CD4-positive, alpha-beta T cell (primary cell): ENCODE data around the gene GSTCD. TPM values are rescaled to one million over a fixed set of nuclear protein-coding genes. Genes with fewer than 3 reads are reported as not detected.

Experiments
- ATAC-seq: fragments of 200-7000 bp; cut with Tn5 transposase; one replicate; pipeline ENCODE4 v1.10.0; 2022; ENCODE audit warnings: mild to moderate bottlenecking; ENCODE audit not compliant: poor library complexity
- CTCF ChIA-PET: fragments of 350-600 bp; sonication (Branson Sonifier 250); formaldehyde crosslinking; loops from one replicate; lab custom pipeline; 2021; ENCODE audit warnings: antibody characterized with exemption, inconsistent platforms; lab: Charles Lee
- POLR2A ChIA-PET: fragments of 350-600 bp; sonication (Branson Sonifier 250); formaldehyde crosslinking; loops from one replicate; lab custom pipeline; 2021; ENCODE audit warnings: antibody characterized with exemption, inconsistent platforms; lab: Charles Lee
- DNase-seq, 14 experiments: peaks; one replicate each; pipeline ENCODE4 v3.0.0-alpha.2; 2013 to 2020; ENCODE audit warnings: mixed read lengths in 2 of 14
- H3K27ac ChIP-seq, 2 donors: one replicate each; pipeline versions ENCODE4 v1.5.1 to v1.7.0; 2013; ENCODE audit warnings: low read length in 2 of 2, low read depth in 1 of 2, mild to moderate bottlenecking in 1 of 2
- H3K27me3 ChIP-seq, 2 experiments: 1 replicate in 1 of 2; 2 replicates in 1 of 2; pipeline versions ENCODE4 v1.6.1 to v1.7.0; 2013; ENCODE audit warnings: low read length in 2 of 2, control low read depth in 1 of 2, mild to moderate bottlenecking in 1 of 2, moderate library complexity in 1 of 2; ENCODE audit not compliant: insufficient read depth in 2 of 2, control insufficient read depth in 1 of 2
- H3K36me3 ChIP-seq: one replicate; pipeline ENCODE4 v1.6.1; 2013; ENCODE audit warnings: low read length, control low read depth; ENCODE audit not compliant: insufficient read depth
- H3K4me1 ChIP-seq: one replicate; pipeline ENCODE4 v1.6.1; 2013; ENCODE audit warnings: low read length, control low read depth; ENCODE audit not compliant: insufficient read depth
- H3K4me3 ChIP-seq: one replicate; pipeline ENCODE4 v1.5.1; 2013; ENCODE audit warnings: mild to moderate bottlenecking, low read length, moderate library complexity
- H3K9me3 ChIP-seq, 2 experiments: 1 replicate in 1 of 2; 2 replicates in 1 of 2; pipeline versions ENCODE4 v1.6.1 to v1.7.0; 2013; ENCODE audit warnings: low read length in 2 of 2, mild to moderate bottlenecking in 2 of 2, control low read depth in 1 of 2, moderate library complexity in 1 of 2; ENCODE audit not compliant: control insufficient read depth in 1 of 2, insufficient read depth in 1 of 2
- H3K27ac Mint-ChIP-seq: one replicate; pipeline ENCODE4 v1.8.0; 2020; ENCODE audit warnings: mixed read lengths
- H3K27me3 Mint-ChIP-seq: one replicate; pipeline ENCODE4 v1.8.0; 2021; ENCODE audit warnings: mixed read lengths
- H3K36me3 Mint-ChIP-seq: one replicate; pipeline ENCODE4 v1.8.0; 2021; ENCODE audit warnings: low read depth, mixed read lengths
- H3K4me1 Mint-ChIP-seq: one replicate; pipeline ENCODE4 v1.8.0; 2021; ENCODE audit warnings: low read depth, mixed read lengths
- H3K4me3 Mint-ChIP-seq: one replicate; pipeline ENCODE4 v1.8.0; 2020; ENCODE audit warnings: mild to moderate bottlenecking, mixed read lengths
- H3K9me3 Mint-ChIP-seq: one replicate; pipeline ENCODE4 v1.8.0; 2020; ENCODE audit warnings: mixed read lengths
- CTCF ChIP-seq: fragments of 200-600 bp; IDR thresholded peaks from one replicate; pipeline ENCODE4 v1.8.0; 2022; ENCODE audit warnings: antibody characterized with exemption, mild to moderate bottlenecking
- intact Hi-C, 2 experiments: fragments of 100-400 bp; cut with DNase I in 1 of 2; cut with micrococcal nuclease in 1 of 2; formaldehyde crosslinking; loops; one replicate each; pipeline versions ENCODE4 v1.15.1 to v1.9.0; 2023 to 2025; cut with DNase I, micrococcal nuclease
- total RNA-seq, 174 experiments: library from RNA in 2 of 174; stranded (reverse) in 2 of 174; gene quantifications; one replicate each; pipeline ENCODE4 v1.2.3 and lab custom pipeline; 2021 to 2026

The GSTCD gene
- total RNA-seq, 2 experiments from 2014 or later, result 5.2 to 5.3 TPM

DNA sequence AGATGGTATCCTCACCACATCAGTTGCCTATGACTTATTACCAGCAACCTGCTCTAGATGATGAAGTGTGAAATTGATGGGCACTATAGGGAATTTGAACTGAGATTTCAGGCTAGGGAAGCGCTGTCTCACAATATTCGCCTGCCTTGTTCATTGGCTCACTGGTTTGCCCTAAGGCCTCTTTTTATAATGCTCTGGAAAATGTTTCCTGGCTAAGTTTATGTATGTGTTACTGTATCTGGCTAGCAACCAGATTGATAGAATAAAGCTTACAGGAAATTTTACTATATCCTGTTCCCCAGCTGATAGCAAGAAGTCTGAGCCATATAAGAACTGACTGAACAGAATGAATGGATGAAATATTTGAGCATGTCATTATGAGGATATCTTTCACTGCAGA, 71.6 kb downstream of the GSTCD start:
- POLR2A ChIA-PET, result no interaction called here
- no peak for TF ChIP-seq CTCF

DNA sequence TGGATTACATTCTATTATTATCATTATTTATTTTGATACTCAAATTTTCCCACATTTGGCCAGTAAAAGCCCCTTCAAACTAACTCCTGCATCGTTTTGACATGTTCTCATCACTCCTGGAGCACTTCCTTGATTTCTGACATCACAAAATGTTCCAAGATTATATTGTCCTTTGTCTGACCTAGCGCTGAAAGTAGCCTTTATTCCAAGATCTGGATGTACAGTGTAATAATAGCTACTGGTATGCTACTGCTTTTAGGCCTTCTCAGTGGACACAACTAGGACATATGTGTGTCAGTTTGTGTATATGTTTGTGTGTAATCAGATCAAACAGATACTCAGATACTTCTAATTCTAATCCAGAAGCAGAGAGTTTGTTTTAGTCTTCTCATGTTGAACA, 76.2 kb downstream of the GSTCD start:
- H3K4me3 ChIP-seq, result no peak overlapping the region
- no peaks in the 10 kb centered on the region for H3K36me3 Mint-ChIP-seq
- no peaks in the 10 kb centered on the region for H3K9me3 Mint-ChIP-seq
- no peaks in the 10 kb centered on the region for H3K36me3 ChIP-seq
- H3K27me3 Mint-ChIP-seq, result no peaks in the 10 kb centered on the region
- intact Hi-C loops, result loop anchor here (1.0 kb wide), 1 partner anchor 12 kb away; no protein-coding TSS in a partner anchor
- no peaks in the 10 kb centered on the region for H3K9me3 ChIP-seq
- CTCF ChIA-PET, result no interaction called here
- no peaks in the 10 kb centered on the region for H3K4me1 Mint-ChIP-seq
- no peak overlapping the region for H3K4me3 Mint-ChIP-seq
- no peaks in the 10 kb centered on the region for H3K27me3 ChIP-seq
- POLR2A ChIA-PET, result no interaction called here
- no peak overlapping the region for H3K27ac ChIP-seq
- H3K27ac Mint-ChIP-seq, result no peak overlapping the region
- ATAC-seq (no peak), DNase-seq (no peak)
- no peak for TF ChIP-seq CTCF
- H3K4me1 ChIP-seq, result no peaks in the 10 kb centered on the region

More for the DNA sequence above, 71.6 kb downstream of the GSTCD start:
- no peak overlapping the region for H3K4me3 Mint-ChIP-seq
- CTCF ChIA-PET, result no interaction called here
- Histone ChIP-seq H3K27me3 (no peaks in the 10 kb centered on the region), H3K4me3 (no peak overlapping the region), H3K9me3 (no peaks in the 10 kb centered on the region), H3K4me1 (no peaks in the 10 kb centered on the region), H3K36me3 (no peaks in the 10 kb centered on the region), H3K27ac (no peak overlapping the region)
- DNase-seq, result no peak
- no peaks in the 10 kb centered on the region for H3K9me3 Mint-ChIP-seq
- no peak overlapping the region for H3K27ac Mint-ChIP-seq
- peaks cover 4% of the 10 kb centered on the region for H3K36me3 Mint-ChIP-seq
- ATAC-seq, result no peak
- no peaks in the 10 kb centered on the region for H3K27me3 Mint-ChIP-seq
- H3K4me1 Mint-ChIP-seq, result no peaks in the 10 kb centered on the region
- intact Hi-C loops, result no loop called here

DNA sequence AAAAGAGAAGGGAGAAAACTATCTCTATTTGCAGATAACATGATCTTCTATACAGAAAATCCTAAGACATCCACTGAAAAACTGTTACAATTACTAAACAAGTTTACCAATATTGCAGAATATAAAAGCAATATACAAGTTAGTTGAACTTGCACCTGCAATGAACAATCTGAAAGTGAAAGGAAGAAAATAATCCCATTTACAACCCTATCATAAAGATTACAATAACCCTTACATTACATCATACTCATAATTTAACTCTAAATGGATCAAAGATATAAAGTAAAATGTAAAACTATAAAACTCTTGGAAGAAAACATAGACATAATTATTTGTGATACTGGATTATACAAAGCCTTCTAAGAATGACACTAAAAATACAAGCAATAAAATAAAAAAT, 77.2 kb downstream of the GSTCD start:
- CTCF ChIA-PET, result no interaction called here
- no peaks in the 10 kb centered on the region for H3K9me3 Mint-ChIP-seq

More for the DNA sequence above, 77.2 kb downstream of the GSTCD start:
- H3K36me3 ChIP-seq, result no peaks in the 10 kb centered on the region
- no peak overlapping the region for H3K4me3 ChIP-seq
- H3K27ac Mint-ChIP-seq, result no peak overlapping the region
- H3K4me3 Mint-ChIP-seq, result no peak overlapping the region
- no peaks in the 10 kb centered on the region for H3K4me1 ChIP-seq
- intact Hi-C loops, result loop anchor here (1.0 kb wide), 1 partner anchor 11 kb away; no protein-coding TSS in a partner anchor
- H3K36me3 Mint-ChIP-seq, result no peaks in the 10 kb centered on the region
- no peaks in the 10 kb centered on the region for H3K9me3 ChIP-seq
- H3K4me1 Mint-ChIP-seq, result no peaks in the 10 kb centered on the region
- POLR2A ChIA-PET, result no interaction called here
- H3K27ac ChIP-seq, result no peak overlapping the region
- no peak for TF ChIP-seq CTCF
- no peaks in the 10 kb centered on the region for H3K27me3 ChIP-seq
- ATAC-seq (no peak), DNase-seq (no peak)
- no peaks in the 10 kb centered on the region for H3K27me3 Mint-ChIP-seq
